Left colon (tissue), 2 donors: Measurements from ENCODE around the gene SCYL3. TPM values are rescaled to one million over a fixed set of nuclear protein-coding genes. Genes with fewer than 3 reads are reported as not detected.
"Not testable (repeated sequence)": the region's sequence is repeated elsewhere in the genome, so short reads cannot be mapped to it uniquely, and the experiment has no call there.

Experiments used
- ATAC-seq: fragments of 200-7000 bp; cut with Tn5 transposase; one replicate; pipeline ENCODE4 v1.9.1; 2020; ENCODE audit warnings: mild to moderate bottlenecking, moderate library complexity
- DNase-seq, 2 donors: peaks; one replicate each; pipeline ENCODE4 v3.0.0-alpha.2; 2020
- intact Hi-C, 2 donors: fragments of 100-400 bp; cut with DNase I in 1 of 2; cut with micrococcal nuclease in 1 of 2; formaldehyde crosslinking; loops; one replicate each; pipeline versions ENCODE4 v1.11.2 to v1.14.0; 2022; cut with DNase I, micrococcal nuclease
- total RNA-seq, 2 donors: library from RNA; stranded (reverse); fragmentation: NEBNext Ultra II Directional; extraction: Animal tissue kit (Norgen Biotek cat#: 25700); gene quantifications; one replicate each; pipeline ENCODE4 v1.2.1, GENCODE V29; 2021
- donor health status: DM: no; HTN: no; CAD: no.
- donor health status: DM: yes; HTN: yes; CAD: no.

SCYL3 gene
- total RNA-seq, 2 donors from 2014 or later = 14.7 to 15.4 TPM

DNA sequence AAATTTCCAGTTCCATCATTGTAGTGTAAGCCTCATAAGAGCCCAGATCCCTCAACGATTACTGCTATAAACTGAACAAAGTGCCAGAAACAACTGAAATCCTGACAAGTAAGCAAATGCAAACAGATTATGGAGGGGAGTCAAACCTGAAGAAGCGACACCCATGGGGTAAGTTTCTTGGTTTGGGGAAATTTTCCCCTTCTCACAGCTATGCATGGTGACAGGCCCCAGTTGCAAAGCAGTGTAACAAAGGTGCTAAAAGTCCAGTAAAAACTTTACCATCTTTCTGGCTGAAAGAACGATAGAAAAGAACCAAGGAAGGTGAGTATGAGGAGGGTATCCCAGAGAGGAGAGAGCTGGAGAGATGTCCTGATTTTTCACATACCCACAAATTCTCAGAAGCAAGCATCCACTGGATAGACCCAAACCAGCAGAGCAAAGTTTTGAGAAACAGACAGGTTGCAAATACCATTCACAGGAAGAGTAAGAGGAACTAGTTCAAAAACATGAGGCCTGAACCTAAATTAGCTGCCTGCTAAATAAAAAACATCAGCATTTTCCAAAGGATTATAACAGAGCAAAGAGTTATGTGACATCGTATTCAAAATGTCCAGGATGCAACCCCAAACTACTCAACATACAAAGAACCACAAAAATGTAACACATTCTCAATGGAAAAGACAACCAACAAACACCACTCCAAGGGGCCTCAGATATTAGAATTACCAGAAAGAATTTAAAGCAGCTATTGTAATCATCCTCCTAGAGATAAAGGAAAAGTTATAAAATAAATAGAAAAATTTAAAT lies 14.5 kb downstream of the SCYL3 start:
- no peak for DNase-seq
- intact Hi-C loops = no loop called here
- ATAC-seq = no peak

DNA sequence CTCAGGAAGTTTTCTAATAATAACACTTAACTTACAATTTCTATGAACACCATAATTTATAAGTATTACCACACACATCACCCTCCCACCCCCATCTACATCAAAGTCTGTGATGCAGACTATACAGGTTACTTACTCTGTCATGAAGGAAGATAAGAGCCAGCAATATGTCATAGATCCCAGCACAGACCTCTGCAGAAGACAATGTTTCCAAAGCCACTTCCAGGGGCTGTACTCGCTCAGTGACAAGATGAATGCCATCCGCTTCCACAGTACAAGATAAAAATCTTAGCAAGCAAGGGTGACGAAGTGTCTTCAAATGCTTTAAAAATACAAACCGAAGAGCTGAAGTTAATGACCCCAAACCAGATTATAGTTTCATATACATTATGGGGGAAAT lies 15.2 kb downstream of the SCYL3 start:
- ATAC-seq (no peak), DNase-seq (no peak)
- intact Hi-C loops = no loop called here

DNA sequence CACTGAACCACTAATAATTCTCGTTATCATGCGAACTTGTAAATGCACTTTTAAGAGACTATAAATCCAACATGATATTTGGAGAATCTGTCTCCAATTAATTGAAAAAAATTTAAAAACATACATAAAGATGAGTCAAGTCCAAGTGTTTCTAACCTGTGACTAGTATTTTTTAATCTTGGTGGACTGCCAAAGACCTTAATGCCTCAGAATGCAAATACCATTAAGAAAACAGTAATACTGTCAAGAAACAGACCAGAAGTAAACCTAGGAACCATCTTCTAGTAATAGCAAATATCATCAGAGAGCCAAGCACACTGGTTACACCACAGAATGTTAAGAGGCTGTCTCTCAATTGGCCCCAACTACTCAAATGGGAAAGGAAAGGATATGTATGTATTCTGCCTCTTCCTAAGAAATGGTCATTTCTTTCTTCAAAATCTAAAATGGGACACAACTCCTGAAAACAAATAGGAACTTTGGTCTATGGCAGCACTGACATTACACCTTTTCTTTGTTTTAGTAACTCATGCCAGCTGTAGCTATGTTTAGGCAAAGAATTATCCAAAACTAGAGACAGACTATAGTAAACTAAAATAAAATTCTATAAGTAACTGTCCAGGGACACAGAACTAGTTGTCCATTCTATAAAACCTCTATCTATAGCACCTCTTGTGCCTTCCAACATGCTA lies 15.8 kb downstream of the SCYL3 start:
- intact Hi-C loops = no loop called here

DNA sequence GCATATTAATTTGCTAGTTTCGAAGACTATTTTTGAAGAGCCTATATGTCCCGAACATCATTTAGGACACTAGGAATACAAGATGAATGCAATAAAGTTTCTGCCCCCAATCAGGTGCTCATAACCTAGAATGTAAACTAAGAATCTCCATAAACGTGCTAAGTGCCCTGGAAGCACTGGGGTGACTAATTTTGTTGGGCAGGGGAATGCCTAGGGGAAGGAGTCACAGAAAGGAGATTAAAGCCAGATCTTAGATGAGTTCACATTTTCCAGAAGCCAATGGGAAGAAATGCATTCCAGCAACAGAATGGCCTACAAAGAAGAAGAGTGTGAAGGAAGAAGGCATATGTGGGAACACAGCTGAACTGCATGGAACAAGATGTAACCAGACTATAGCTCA lies 19.5 kb downstream of the SCYL3 start:
- DNase-seq = no peak
- intact Hi-C loops = no loop called here
- ATAC-seq = no peak

More for the DNA sequence above, 15.8 kb downstream of the SCYL3 start:
- DNase-seq (no peak), ATAC-seq (no peak)

DNA sequence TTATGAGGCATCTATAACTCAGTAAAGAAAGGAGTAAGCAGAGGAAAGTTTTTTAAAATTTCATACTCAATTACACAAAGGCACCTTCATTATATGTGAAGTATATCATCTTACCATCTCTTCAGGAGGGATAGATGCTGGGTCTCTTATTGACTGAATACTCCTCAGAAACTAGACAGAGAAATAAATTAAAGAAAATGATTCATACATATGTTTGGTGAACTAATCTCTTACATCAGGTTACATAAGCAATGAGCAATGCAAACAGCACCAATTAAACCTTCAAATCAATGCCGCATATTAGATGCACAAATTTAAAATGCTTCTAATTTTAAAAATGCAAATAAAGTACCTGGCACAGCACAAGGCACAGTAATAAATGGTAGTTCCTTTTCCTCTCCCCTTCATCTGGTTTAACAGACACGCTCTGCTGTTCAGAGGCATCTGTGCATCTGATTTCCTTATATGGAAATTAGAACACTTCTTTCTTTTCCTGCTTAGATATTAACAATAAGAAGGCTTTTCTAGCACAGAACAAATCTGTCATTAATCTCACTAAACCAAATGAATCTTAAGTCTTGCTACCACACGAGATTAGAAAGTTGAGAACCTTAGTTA lies 20.0 kb downstream of the SCYL3 start:
- DNase-seq = no peak
- no peak for ATAC-seq
- intact Hi-C loops = no loop called here

DNA sequence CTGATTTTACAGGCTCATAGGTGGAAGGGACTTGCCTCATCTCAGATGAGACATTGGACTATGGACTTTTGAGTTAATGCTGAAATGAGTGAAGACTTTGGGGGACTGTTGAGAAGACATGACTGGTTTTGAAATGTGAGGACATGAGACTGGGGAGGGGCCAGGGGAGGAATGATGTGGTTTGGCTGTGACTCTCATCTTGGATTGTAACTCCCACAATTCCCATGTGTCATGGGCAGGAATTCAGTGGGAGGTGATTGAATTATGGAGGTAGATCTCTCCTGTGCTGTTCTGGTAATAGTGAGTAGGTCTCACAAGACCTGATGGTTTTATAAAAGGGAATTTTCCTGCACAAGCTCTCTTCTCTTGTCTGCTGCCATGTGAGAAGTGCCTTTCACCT lies 20.8 kb downstream of the SCYL3 start:
- no peak for ATAC-seq
- intact Hi-C loops = no loop called here

DNA sequence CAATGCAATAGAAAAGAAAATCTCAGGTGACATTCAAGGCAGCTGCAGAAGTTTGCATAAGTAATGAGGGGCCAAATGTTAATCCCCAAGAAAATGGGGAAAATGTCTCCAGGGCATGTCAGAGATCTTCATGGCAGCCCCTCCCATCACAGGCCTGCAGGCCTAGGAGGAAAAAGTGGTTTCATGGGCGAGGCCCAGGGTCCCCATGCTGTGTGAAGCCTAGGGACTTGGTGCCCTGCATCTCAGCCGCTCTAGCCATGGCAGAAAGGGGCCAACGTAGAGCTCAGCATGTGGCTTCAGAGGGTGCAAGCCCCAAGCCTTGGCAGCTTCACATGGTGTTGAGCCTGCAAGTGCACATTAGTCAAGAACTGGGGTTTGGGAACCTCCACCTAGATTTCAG lies 21.7 kb downstream of the SCYL3 start:
- ATAC-seq, intact Hi-C loops, DNase-seq: not testable (repeated sequence)

More for the DNA sequence above, 20.8 kb downstream of the SCYL3 start:
- no peak for DNase-seq

DNA sequence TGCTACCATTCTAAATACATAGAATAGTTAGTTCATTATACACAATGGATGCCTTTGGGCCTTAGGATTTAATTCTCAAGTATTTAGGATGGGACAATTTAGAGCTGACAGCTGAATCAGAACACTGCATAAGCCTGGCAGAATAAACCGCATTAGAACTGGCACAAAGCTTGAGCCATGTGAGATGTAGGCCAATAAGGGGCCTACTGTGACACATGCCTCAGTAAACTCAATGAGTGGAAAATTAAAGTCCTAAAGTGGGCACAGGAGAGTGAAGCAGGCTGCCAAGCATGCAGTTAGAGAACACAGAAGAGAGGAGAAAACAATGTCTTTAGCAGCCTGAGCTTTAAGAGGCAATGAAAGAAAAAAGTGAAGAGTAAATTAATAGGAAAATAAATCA lies 24.3 kb downstream of the SCYL3 start:
- no peak for DNase-seq

DNA sequence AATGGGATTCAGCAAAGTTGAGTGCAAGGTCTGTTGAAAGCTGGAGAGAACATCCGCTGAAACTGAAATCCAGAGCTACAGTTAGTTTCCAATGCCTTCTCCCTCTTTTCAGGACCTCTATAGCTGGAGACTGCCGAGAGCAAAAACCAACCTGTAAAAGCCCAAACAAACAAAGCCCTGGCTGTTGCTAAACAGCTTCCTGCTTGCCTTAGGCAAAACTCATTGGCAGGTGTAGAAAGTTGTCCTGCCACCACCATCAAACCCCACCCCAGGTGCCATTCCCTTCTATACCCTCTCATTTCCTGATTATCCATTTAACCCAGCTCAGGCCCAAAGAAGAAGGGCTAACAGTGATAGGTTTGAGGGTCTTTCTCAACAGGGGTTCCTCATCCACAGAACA lies 24.7 kb downstream of the SCYL3 start:
- ATAC-seq = peak; percentile 69
- intact Hi-C loops = no loop called here
- no peak for DNase-seq

More for the DNA sequence above, 24.3 kb downstream of the SCYL3 start:
- intact Hi-C loops = no loop called here
- ATAC-seq = no peak

DNA sequence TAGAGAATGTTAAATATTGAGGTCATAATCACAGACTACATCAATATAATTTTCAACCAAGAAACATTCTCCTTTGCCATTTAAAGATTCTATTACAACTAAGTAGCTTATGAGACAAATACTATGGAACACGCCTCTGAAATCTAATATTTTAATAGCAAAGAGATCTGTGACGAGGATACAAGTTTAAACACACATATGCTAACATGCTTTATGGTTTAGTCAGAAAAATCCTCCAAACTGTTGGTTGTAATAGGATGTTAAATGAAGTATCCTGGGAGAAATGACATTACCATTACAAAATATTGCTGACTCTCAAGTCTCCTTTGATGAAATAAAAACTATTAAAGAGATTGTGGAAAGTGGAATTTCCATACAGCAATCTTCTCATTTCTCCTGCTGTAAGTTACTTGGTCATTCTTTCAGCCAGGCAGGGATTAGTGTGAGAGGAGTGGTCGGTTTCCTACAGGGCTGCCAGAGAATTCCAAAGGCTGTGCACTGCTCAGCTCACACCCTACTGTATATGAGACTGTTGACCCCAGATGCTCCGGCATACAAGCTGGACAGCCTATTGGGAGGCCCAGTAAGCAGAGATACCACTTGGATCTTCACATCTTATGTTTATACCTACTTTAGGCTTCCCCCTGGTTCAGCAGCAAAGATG lies 26.6 kb downstream of the SCYL3 start:
- ATAC-seq = no peak
- intact Hi-C loops = no loop called here

DNA sequence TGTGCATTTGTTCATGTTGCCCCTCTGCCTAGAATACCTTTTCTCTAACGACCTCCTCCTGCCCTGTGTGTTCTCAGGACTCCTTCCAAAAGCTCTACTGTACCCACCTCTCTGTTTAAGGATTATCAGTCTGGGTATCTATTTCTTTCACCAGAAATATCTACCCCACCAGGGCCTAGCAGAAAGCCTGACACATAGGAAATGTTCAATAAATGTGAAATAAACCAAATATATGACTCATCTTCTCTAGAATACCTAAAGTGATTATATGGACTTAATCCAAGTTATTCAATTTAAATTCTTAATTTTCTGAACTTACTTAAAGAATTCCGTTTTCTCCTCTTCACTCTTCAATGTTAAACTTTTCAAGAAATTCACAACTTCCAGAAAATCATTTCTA lies 27.1 kb downstream of the SCYL3 start:
- ATAC-seq (no peak), DNase-seq (no peak)
- intact Hi-C loops = no loop called here

More for the DNA sequence above, 26.6 kb downstream of the SCYL3 start:
- DNase-seq = no peak

DNA sequence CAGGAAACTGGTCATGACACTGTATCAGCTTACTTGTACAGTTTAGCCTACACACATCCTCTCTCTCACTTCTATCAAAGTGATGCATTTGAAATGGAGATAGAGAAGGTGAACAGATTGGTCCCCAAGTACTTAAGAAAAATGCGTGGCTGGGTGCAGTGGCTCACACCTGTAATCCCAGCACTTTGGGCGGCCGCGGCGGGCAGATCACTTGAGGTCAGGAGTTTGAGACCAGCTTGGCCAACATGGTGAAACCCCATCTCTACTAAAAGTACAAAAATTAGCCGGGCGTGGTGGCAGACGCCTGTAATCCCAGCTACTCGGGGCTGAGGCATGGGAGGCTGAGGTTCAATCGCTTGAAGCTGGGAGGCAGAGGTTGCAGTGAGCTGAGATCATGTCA lies 29.2 kb downstream of the SCYL3 start:
- DNase-seq, intact Hi-C loops, ATAC-seq: not testable (repeated sequence)

DNA sequence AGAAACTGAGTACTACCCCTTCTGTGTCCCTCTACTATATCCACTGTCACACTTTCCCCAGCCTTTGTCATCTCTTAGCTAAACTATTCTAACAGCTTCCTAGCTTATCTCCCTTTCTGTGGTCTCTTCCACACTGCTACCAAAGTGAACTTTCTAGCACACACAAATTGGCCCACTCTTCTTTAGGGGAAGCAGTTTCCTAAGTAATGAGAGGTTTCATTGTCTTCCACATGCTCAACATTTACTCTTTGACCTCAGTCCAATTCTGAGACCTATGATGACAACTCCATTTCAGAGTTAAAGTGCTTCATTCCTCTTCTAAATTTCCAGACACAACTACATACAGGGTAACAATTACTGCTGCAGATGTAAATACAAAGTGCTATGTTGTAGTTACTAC lies 32.9 kb downstream of the SCYL3 start:
- no peak for ATAC-seq

DNA sequence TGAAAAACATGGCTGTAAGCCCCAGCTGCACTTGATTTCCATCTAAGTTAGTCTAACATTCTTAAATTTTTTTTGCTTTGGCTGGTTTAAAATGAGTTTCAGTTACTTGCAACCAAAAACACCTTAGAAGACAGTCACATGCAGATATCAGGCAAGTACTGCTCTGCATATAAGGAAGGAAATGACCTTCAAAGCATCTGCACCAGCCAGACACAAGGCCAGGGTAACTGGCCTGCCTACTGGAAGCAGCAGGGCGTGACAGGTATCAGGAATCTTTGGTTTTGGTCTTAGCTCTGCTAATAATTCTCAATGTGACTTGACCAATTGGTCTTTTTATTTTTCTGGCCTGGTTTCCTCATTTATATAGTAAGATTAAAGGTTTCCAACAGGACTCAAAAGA lies 33.5 kb downstream of the SCYL3 start:
- intact Hi-C loops = no loop called here
- ATAC-seq = no peak
- DNase-seq = no peak

More for the DNA sequence above, 32.9 kb downstream of the SCYL3 start:
- intact Hi-C loops = no loop called here
- DNase-seq = no peak

DNA sequence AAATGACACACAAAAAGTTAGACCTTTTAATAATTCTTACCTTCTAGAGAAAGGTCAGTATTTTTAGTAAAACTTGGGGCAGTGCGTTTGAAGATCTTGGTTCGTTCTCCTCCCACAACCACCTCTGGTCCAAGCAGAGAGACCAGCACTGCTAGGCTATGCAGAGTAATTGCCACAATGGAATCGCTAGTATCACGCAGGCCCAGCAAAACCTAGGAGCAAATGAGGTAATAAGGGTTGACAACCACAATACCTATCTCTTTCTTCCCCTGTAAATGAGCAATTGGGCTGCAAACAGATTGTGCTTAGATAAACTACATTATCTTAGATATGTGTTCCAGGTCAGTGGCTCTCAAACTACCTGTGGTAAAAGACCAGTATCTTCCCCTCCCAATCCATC lies 34.7 kb downstream of the SCYL3 start:
- ATAC-seq (no peak), DNase-seq (no peak)
- intact Hi-C loops = no loop called here

DNA sequence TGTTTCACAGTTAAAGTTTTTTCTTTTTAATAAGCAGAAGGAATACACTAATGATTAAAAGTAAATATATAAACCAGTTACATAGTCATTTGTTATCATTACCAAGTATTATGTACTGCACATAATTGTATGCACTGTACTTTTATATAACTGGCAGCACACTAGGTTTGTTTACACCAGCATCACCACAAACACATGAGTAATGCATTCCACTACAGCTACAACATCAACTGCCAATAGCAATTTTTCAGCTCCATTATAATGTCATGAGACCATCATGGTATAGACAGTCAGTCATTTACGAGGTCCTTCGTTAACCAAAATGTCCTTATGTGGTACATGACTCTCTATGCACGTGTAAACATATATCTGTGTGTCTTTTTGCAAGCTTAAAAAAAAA lies 35.2 kb downstream of the SCYL3 start:
- ATAC-seq = no peak
- DNase-seq = no peak
- intact Hi-C loops = no loop called here

DNA sequence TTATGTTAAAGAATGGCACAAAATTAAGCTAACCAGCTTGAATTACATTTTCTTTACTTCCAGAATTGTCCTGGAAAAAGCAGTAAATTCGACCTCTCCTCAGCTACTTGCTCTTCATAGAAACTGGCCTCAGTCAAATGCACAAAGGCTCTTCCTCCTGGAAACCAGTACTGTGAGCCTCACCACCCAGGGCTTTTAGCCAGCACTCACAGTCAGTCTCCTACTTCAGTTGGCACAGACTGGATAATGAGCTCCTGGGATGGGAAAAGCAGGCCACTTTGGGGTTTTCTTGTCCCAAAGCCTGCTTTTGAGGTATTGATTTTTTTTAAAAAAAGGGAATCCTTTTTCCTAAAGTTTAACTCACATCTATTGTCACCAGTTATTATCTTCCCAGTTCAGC lies 40.4 kb downstream of the SCYL3 start:
- ATAC-seq = no peak
- intact Hi-C loops = no loop called here

DNA sequence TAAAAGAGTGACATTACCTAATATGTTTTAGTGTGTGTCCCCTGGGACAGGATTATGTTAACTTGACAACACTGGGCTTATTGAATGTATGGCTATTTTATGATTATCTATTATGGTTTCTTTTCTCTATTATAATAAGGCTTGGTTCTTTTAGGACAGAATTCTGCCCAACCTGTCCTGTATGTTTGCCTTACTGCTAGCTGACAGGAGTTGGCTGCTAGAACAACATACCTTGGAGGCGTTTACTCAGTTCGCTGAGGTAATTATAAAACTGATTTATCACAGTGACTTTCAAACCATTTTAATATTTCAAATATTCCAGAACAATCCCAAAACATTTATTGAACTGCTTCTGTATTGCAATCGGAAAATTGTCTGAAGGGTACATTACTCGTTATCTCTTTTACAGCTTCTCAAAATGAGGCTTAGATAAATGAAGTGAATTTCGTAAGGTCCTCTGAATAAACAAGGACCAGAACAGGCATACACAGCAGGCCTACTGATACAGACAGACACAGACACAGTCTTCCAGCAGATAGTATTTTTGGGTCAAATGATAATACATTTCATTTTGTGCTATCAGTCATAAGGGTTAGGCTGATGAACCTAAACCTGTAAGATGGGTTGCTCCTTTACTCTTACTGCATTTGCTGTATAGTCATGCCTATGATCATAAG lies 44.2 kb downstream of the SCYL3 start:
- DNase-seq = no peak
- ATAC-seq = no peak
- intact Hi-C loops = no loop called here

More for the DNA sequence above, 40.4 kb downstream of the SCYL3 start:
- DNase-seq = no peak

DNA sequence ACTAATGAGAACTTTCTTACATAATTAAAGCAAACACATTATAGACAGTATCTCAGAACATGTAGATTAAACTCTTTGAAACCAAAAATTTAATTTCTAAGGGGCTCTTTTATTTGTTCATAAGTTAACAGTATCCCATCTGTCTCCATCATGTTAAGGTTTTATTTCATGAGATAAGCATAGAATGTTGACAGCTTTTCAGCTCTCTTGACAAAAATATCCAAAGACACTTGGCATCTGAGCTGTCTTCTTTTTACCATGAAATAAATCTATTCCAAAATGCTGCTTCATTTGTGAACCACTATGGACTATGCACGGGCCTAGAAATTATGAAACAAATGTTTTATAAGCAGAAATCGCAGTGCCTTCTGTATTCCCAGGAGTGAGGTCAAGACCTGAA lies 45.2 kb downstream of the SCYL3 start:
- DNase-seq (no peak), ATAC-seq (no peak)
- intact Hi-C loops = no loop called here
